GM19463 (cell line): ENCODE data around the gene NRG3.
"Not testable (repeated sequence)": the region's sequence is repeated elsewhere in the genome, so short reads cannot be mapped to it uniquely, and the experiment has no call there.

Source experiments
- ATAC-seq: cut with Tn5 transposase; IDR thresholded peaks from one replicate; pipeline ENCODE4 v1.9.1; 2021; ENCODE audit warnings: mild to moderate bottlenecking, moderate library complexity; ENCODE audit not compliant: unreplicated experiment

The NRG3 gene

DNA sequence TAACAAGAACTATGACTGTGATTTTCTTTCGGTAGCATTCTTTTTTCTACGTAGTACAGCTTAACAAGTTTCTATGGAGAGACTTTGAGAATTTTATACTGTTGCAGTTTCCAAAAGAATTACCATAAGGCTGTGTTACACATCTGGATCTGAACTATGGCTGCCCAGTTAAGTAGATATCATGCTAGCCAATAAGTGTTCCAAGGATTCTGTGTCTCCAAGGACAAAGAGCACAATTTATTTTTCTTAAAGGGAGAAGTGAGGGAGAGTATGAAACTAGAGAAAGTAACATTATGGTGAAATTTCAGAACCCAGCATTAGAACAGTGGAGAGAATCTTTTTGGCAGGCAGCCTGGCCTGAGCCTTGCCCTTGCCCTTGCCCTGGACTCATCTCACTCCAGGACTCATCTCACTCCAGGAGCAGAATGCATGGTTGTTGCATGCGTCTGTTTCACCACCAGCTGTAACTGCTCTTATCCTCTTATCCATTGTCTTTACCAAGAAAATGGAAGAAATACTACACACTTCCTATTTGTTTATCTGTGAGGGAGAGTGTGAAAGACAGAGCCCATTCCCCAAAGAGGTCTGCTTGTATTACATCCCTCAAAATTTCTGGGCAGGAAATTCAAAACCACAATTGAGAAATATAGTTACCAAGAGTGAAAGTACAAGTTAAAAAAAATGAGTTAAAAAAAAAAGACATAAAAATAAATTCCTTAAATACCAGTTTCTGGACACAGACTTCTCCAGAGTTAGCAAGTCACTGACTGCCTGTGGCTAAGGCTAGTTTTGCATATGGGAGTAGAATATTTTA, 1067.5 kb downstream of the NRG3 start:
- ATAC-seq = no peak

DNA sequence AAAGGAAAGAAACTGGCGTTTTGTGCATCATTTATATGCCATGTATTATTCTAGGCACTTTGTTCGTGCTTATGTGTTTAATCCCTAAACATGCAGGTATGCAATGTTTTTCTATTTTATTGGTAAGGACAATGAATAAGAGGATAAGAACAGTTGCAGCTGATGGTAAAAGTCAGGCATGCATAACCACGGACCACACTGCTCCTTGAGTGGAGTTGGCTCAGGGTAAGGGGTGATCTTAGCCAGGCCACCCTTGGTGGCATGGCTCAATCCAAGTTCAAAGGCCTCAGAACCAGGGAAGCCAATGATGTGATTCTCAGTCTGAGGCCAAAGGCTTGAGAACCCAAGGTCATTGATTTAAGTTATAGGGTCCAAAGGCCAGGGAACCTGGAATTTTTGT, 1068.1 kb downstream of the NRG3 start:
- no peak for ATAC-seq

DNA sequence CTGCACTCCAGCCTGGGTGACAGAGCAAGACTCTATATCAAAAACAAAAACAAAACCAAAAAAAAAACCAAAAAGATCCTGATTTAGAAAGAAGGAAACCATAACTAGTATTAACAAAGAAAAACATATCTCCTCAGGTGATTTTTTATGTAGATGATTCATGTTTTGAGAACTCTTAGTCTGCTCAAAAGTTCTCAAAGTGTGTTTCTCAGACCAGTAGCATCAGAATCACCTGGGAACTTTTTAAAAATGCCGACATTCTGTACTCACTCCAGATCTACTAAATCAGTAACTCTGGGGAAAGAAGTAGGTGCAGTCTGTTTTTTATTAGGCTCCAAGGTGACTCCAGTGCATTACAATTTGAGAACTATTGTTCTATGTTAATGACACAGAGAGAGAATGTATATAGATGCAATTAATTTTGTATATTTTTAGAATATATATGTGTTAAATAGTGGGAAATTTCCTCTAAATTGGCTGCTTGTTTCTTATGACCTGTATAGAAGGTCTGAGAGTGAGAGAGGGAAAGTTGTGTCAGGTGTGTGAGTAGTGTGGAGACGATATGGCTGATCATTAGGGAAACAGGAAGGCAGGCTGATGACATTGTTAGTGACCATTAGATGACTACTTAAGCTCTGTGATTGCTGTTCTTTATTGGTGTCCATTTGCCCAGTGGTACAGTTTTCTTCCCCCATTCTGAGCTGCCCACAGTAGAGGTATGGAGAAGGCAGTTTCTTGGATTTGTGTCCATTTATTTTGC, 1075.0 kb downstream of the NRG3 start:
- no peak for ATAC-seq

GRCh38 chr10:82953331-82953730, 1078.3 kb downstream of the NRG3 start:
- no peak for ATAC-seq

- no peak for ATAC-seq
Observed at GRCh38 chr10:82953909-82954308, 1078.9 kb downstream of the NRG3 start.

GRCh38 chr10:82960421-82961060, 1085.5 kb downstream of the NRG3 start:
- ATAC-seq = not testable (repeated sequence)

GRCh38 chr10:82961864-82962263, 1086.9 kb downstream of the NRG3 start:
- ATAC-seq = no peak

- ATAC-seq = no peak
Observed at GRCh38 chr10:82966130-82966529, 1091.1 kb downstream of the NRG3 start.

GRCh38 chr10:82968533-82968932, 1093.5 kb downstream of the NRG3 start:
- no peak for ATAC-seq

GRCh38 chr10:82969405-82969804, 1094.4 kb downstream of the NRG3 start:
- ATAC-seq = no peak

- ATAC-seq = no peak
Observed at GRCh38 chr10:82980321-82980720, 1105.3 kb downstream of the NRG3 start.

- ATAC-seq = no peak
Observed at GRCh38 chr10:82981137-82981723, 1106.2 kb downstream of the NRG3 start.

GRCh38 chr10:82982110-82982608, 1107.2 kb downstream of the NRG3 start:
- ATAC-seq = no peak

- no peak for ATAC-seq
Observed at GRCh38 chr10:82986216-82986615, 1111.2 kb downstream of the NRG3 start.

DNA sequence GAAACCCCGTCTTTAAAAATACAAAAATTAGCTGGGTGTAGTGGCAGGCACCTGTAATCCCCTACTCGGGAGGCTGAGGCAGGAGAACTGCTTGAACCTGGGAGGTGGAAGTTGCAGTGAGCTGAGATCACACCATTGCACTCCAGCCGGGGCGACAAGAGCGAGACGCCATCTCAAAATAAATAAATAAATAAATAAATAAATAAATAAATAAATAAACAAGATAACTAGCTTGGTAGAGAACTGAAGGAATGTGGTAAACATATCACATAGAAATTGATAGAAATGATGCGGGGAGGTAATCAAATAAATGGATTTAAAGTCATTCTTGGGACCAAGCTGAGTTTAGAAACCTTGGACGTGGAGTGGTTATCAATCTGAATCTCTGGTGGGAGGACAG, 1131.5 kb downstream of the NRG3 start:
- ATAC-seq = not testable (repeated sequence)

DNA sequence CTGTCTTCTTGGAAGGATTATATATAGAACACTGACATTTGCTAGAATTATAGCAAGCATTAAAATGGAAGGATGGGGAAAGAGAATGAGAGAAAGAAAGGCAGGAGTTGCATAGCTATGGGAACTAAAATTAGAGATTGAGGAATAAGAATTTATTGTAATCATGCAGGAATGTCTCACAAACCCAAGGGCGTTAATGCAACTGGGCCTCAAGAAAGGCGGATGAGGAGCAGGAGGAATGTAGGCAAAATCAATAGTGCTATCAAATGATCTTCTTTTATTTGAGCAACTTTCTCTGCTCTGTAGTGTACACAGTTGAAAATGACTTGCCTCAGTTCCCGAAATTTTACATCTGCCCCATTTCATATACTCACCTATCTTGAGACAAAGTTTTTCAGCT, 1132.5 kb downstream of the NRG3 start:
- no peak for ATAC-seq

- no peak for ATAC-seq
Observed at GRCh38 chr10:83012866-83013265, 1137.9 kb downstream of the NRG3 start.

GRCh38 chr10:83017076-83017867, 1142.3 kb downstream of the NRG3 start:
- ATAC-seq = no peak

DNA sequence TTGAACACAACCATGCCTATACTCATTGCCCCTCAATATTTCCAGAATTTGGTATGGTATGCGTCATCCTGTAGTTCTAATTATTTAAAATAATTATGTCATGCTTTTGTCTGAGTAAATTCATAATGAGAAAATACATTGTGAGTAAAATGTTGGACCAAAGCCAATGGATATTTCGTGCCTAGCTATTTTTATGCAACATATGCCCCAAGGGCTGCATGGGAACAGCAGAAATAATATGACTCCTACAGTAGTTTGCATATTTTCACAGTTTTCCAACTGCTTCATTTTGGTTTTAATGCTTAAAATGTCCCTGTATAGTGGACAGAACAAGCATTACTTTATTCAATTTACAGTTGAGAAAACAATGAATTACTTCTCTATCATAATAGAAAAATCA, 1148.7 kb downstream of the NRG3 start:
- no peak for ATAC-seq
